HFF-Myc (cell line): ENCODE results near the gene CLSTN3.
A peak's percentile ranks its signal among the peaks of the same experiment; 100 is the strongest.

Experiments used
- DNase-seq: peaks from one replicate; pipeline ENCODE4 v3.0.0-alpha.2; 2011; ENCODE audit warnings: low read depth; ENCODE audit errors: extremely low read depth
- H3K4me3 ChIP-seq: replicated peaks from 2 replicates; pipeline ENCODE4 v1.5.1; 2011; ENCODE audit warnings: low read depth, mild to moderate bottlenecking, control low read depth, low read length
- TF ChIP-seq, protein P1 (sequence below): IDR thresholded peaks from 2 replicates; pipeline ENCODE4 v1.5.1; 2012; ENCODE audit warnings: mild to moderate bottlenecking, low read depth, low read length, control low read depth; ENCODE audit errors: missing control alignments

The CLSTN3 gene

GRCh38 chr12:7125632-7126227, 4.4 kb upstream of the CLSTN3 start:
- TF ChIP-seq, protein P1, sequence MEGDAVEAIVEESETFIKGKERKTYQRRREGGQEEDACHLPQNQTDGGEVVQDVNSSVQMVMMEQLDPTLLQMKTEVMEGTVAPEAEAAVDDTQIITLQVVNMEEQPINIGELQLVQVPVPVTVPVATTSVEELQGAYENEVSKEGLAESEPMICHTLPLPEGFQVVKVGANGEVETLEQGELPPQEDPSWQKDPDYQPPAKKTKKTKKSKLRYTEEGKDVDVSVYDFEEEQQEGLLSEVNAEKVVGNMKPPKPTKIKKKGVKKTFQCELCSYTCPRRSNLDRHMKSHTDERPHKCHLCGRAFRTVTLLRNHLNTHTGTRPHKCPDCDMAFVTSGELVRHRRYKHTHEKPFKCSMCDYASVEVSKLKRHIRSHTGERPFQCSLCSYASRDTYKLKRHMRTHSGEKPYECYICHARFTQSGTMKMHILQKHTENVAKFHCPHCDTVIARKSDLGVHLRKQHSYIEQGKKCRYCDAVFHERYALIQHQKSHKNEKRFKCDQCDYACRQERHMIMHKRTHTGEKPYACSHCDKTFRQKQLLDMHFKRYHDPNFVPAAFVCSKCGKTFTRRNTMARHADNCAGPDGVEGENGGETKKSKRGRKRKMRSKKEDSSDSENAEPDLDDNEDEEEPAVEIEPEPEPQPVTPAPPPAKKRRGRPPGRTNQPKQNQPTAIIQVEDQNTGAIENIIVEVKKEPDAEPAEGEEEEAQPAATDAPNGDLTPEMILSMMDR, result no peak
- DNase-seq, result no peak

DNA sequence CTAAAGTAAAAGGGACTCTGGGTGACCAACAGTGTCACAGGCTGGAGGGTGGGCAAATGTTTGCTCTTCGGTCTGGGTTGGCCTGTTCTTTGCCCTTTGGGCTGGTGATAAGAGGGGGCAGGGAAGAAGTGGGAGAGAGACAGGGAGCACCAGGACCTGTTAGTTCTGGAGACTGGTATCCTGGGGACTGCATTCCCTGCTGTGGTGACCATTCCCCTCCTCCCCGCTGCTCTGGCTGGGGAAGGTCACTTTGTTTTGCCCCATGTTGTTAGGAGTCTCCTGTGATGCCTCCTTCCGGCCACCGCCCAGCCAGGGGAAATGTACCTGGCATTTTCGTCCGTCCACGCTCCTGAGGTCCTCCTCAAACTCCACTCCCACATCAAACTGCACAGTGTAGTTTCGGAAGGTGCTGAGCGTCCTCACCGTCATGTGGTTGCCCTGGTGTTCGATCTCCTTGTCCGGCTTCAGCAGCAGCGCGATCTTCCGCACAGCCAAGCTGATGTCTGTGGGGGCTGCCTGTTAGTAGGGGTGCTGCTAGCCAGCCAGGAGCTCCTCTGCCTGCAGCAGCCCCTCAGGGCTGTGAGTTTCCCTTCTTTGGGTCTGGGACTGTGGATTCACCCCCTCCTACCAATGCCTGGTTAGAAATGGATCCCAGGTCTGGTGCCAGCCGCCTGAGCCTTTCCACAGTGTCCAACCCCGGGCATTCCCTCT, 2.1 kb upstream of the CLSTN3 start:
- no peak overlapping the region for H3K4me3 ChIP-seq
- DNase-seq, result no peak
- TF ChIP-seq, protein P1, result no peak

More at GRCh38 chr12:7125632-7126227, 4.4 kb upstream of the CLSTN3 start:
- no peak overlapping the region for H3K4me3 ChIP-seq

DNA sequence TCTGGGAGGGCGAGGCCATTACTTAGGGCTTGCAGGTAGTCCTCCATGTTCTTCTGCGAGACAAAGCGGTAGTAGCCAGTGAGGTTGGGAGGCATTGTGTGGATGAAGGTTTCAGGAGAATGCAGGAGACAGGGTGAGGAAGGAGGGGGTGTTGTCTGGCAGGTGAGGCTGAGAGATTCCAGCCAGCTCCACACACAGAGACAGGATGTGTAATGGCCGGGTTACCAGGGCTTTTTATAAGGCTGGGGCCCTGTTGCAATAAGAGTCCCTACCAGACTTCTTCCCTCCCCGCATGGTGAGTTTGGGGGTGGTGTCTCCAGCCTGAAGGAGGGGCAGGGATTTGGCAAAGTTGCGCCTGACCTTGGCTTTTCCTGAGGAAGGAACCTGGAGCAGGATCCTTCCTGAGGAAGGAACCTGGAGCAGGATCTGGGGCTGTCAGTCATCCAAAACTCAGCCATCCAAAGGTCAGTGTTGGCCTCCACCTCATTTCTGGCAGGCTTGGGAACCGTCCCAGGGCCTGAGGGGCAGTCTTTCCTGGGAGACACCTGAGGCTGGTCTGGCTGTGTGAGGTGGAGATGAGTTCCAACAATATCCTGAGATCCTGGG, 1.4 kb upstream of the CLSTN3 start, which contains the start of gene RBP5:
Gene RBP5, minus strand, starts transcription at position 209 of the 606 bp plus-strand sequence. Its CDS starts 114 bp downstream, at position 95.
- peak within 1 kb of the TSS; percentile 53 for H3K4me3 ChIP-seq
- TF ChIP-seq, protein P1, result no peak
- DNase-seq, result no peak

DNA sequence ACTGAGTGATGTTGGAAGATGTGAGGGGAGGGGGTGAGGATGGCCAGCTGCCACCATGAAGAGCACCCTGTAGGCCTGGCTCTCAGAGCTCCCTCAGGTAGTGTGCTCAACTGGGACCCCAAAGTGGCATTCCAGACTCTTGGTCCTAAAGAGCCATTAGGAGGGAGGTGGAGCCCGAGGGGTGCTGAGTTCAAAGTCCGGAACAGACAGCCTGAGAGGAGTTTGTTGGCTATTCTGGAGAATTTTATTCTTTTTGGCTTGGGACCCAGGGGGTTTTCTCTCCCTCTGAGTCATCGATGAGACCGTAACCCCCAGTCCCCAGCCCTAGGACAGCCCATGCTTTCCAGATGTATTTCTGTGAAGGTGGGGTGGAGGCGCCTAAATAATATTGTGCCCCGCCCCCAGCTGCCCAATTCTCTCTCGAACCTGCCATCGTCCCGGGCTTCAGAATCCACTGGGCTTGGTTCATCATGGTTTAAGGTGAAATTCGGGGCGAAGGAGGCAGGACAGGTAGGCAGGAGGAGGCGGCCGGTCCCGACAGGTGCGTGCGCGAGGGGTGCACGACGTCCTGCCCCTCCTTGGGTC, 792 bp upstream of the CLSTN3 start:
- peak overlapping the region; percentile 53 for H3K4me3 ChIP-seq
- no peak for DNase-seq
- TF ChIP-seq, protein P1, result no peak

DNA sequence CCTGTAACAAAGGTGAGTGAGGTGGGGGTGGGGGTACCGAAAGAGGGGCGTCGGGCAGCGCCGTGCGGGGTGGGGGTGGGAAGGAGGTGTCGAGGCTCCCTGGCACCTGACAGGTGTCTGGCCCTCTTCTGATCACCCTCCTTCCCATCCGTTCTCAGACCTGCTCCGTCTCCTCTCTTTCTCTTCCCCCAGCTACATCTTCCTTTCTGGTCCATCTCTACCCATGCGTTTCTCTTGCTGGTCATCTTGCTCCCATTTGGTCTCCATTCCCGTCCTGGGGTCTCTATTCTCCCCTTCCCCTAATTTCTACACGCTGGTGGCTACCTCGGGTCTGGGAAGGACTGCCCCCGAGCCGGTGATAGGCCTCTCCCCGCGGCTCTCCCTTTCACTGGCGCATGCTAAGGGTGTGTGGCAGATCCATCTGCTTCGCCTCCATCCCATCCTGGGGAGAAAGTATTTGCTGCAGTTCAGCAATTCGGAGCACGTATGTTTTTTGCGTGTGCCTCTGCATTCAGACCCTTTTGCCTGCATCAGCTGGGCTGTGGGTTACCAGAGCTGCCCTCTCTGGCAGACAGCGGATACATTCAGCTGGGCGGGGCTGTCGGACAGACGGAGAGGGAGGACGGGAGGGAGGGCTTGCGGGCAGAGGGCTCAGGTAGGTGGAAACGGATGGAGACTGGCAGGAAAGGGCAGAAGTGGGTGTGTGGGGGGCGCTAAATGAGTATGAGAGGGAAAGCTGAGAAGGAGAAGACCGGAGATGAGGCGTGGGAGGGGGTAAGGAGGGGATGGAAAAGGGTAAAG, 730 bp downstream of the CLSTN3 start:
- no peak for DNase-seq
- H3K4me3 ChIP-seq, result peak overlapping the region; percentile 53

GRCh38 chr12:7131502-7131866, 1.3 kb downstream of the CLSTN3 start:
- peak overlapping the region; percentile 53 for H3K4me3 ChIP-seq
- no peak for DNase-seq
- TF ChIP-seq, protein P1, result no peak

More for the DNA sequence above, 730 bp downstream of the CLSTN3 start:
- TF ChIP-seq, protein P1, result no peak
